ENCODE data around the gene ING5.

- TF ChIP-seq CTCF (IDR thresholded peaks at IDR 0.05 in 8 of 11, conservative IDR thresholded peaks at IDR 0.05 in 3 of 11) (no peak), POLR2A (IDR thresholded peaks at IDR 0.05) (no peak)
These were observed 74.7 kb downstream of the ING5 start, which contains the start of gene GAL3ST2 for GRCh38 chr2:241776336-241777169.

Measured in spleen (tissue), 7 donors.